H1 (cell line): ENCODE data around the gene TTLL5. TPM values are rescaled to one million over a fixed set of nuclear protein-coding genes. Genes with fewer than 3 reads are reported as not detected.

ENCODE experiments used
- CBX8 ChIP-seq: fragments of 300-800, 300-1000 bp; sonication (generic); IDR thresholded peaks from 2 replicates; pipeline ENCODE4 v1.7.1; 2016; ENCODE audit warnings: low read depth, low read length, borderline replicate concordance
- JUN ChIP-seq: IDR thresholded peaks from 2 replicates; pipeline ENCODE4 v1.6.1; 2011; ENCODE audit warnings: low read depth, mild to moderate bottlenecking, improper control_type of control experiment, low read length
- RBBP5 ChIP-seq: IDR thresholded peaks from 2 replicates; pipeline ENCODE4 v1.7.1; 2012; ENCODE audit warnings: low read depth, mild to moderate bottlenecking, inconsistent platforms, low read length, moderate library complexity, borderline replicate concordance
- SP1 ChIP-seq: IDR thresholded peaks from 2 replicates; pipeline ENCODE4 v1.6.1; 2011; ENCODE audit warnings: low read depth, low read length
- polyA plus RNA-seq, 7 experiments: library from polyadenylated mRNA; depleted of rRNA in 3 of 7; stranded (reverse) in 5 of 7; unstranded in 2 of 7; fragments of >200 nt in 5 of 7; fragments of 200-250 nt in 2 of 7; gene quantifications; 1 replicate in 5 of 7; 2 replicates in 1 of 7; 4 replicates in 1 of 7; pipeline versions ENCODE4 v1.2.1 to v1.2.3, GENCODE V29; 2011 to 2013; ENCODE audit warnings: missing spikeins in 2 of 7, mixed read lengths in 2 of 7
- total RNA-seq: library from RNA; stranded (reverse); fragmentation: NEBNext Ultra II Directional; extraction: Animal tissue kit (Norgen Biotek cat#: 25700); gene quantifications from 2 replicates; pipeline ENCODE4 v1.2.1, GENCODE V29; 2021
- TF ChIP-seq, protein P1 (sequence below): fragments of 300-600 bp; sonication (generic); IDR thresholded peaks from 2 replicates; pipeline ENCODE4 v1.7.1; 2012; ENCODE audit warnings: low read length, moderate library complexity, mild to moderate bottlenecking, inconsistent platforms; ENCODE audit not compliant: insufficient replicate concordance

TTLL5 gene
- total and polyA plus RNA-seq, 2 of the 8 experiments (the other 6 are each of a cell fraction or from before 2014, with no cell fraction given) = 16.1 to 45.9 TPM

DNA sequence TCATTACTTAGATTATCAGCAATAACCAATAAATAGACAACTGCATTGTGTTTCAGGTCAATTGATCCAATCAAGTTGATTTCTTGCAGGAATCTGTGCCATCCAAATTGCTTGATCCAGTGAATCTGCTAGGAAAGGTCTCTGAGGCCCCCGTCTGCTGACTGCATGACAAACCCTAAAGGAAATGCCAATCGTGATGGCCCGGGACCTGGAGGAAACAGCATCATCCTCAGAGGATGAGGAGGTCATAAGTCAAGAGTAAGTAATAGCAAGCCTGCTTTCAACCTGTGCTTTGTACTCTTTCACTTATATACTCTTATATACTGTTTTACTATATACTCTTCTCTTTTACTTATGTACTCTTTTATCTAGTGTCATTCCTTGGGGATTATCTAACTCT lies 1.9 kb downstream of the TTLL5 start (continued):
- TF ChIP-seq, protein P1, sequence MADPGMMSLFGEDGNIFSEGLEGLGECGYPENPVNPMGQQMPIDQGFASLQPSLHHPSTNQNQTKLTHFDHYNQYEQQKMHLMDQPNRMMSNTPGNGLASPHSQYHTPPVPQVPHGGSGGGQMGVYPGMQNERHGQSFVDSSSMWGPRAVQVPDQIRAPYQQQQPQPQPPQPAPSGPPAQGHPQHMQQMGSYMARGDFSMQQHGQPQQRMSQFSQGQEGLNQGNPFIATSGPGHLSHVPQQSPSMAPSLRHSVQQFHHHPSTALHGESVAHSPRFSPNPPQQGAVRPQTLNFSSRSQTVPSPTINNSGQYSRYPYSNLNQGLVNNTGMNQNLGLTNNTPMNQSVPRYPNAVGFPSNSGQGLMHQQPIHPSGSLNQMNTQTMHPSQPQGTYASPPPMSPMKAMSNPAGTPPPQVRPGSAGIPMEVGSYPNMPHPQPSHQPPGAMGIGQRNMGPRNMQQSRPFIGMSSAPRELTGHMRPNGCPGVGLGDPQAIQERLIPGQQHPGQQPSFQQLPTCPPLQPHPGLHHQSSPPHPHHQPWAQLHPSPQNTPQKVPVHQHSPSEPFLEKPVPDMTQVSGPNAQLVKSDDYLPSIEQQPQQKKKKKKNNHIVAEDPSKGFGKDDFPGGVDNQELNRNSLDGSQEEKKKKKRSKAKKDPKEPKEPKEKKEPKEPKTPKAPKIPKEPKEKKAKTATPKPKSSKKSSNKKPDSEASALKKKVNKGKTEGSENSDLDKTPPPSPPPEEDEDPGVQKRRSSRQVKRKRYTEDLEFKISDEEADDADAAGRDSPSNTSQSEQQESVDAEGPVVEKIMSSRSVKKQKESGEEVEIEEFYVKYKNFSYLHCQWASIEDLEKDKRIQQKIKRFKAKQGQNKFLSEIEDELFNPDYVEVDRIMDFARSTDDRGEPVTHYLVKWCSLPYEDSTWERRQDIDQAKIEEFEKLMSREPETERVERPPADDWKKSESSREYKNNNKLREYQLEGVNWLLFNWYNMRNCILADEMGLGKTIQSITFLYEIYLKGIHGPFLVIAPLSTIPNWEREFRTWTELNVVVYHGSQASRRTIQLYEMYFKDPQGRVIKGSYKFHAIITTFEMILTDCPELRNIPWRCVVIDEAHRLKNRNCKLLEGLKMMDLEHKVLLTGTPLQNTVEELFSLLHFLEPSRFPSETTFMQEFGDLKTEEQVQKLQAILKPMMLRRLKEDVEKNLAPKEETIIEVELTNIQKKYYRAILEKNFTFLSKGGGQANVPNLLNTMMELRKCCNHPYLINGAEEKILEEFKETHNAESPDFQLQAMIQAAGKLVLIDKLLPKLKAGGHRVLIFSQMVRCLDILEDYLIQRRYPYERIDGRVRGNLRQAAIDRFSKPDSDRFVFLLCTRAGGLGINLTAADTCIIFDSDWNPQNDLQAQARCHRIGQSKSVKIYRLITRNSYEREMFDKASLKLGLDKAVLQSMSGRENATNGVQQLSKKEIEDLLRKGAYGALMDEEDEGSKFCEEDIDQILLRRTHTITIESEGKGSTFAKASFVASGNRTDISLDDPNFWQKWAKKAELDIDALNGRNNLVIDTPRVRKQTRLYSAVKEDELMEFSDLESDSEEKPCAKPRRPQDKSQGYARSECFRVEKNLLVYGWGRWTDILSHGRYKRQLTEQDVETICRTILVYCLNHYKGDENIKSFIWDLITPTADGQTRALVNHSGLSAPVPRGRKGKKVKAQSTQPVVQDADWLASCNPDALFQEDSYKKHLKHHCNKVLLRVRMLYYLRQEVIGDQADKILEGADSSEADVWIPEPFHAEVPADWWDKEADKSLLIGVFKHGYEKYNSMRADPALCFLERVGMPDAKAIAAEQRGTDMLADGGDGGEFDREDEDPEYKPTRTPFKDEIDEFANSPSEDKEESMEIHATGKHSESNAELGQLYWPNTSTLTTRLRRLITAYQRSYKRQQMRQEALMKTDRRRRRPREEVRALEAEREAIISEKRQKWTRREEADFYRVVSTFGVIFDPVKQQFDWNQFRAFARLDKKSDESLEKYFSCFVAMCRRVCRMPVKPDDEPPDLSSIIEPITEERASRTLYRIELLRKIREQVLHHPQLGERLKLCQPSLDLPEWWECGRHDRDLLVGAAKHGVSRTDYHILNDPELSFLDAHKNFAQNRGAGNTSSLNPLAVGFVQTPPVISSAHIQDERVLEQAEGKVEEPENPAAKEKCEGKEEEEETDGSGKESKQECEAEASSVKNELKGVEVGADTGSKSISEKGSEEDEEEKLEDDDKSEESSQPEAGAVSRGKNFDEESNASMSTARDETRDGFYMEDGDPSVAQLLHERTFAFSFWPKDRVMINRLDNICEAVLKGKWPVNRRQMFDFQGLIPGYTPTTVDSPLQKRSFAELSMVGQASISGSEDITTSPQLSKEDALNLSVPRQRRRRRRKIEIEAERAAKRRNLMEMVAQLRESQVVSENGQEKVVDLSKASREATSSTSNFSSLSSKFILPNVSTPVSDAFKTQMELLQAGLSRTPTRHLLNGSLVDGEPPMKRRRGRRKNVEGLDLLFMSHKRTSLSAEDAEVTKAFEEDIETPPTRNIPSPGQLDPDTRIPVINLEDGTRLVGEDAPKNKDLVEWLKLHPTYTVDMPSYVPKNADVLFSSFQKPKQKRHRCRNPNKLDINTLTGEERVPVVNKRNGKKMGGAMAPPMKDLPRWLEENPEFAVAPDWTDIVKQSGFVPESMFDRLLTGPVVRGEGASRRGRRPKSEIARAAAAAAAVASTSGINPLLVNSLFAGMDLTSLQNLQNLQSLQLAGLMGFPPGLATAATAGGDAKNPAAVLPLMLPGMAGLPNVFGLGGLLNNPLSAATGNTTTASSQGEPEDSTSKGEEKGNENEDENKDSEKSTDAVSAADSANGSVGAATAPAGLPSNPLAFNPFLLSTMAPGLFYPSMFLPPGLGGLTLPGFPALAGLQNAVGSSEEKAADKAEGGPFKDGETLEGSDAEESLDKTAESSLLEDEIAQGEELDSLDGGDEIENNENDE = no peak
- TF ChIP-seq SP1 (no peak), JUN (no peak), CBX8 (no peak), RBBP5 (no peak)
